NT2/D1 (cell line): ENCODE measurements around the gene ACVR1B.

Experiments
- SUZ12 ChIP-seq: IDR thresholded peaks from 2 replicates; pipeline ENCODE4 v1.6.1; 2011; ENCODE audit not compliant: insufficient read length, insufficient read depth; ENCODE audit errors: extremely low read depth
- YY1 ChIP-seq: IDR thresholded peaks from 2 replicates; pipeline ENCODE4 v1.6.1; 2011; ENCODE audit not compliant: insufficient read length, insufficient read depth

GRCh38 chr12:51972422-51972812, 20.9 kb downstream of the ACVR1B start:
- no peak for TF ChIP-seq YY1
- TF ChIP-seq SUZ12 = no peak
